ENCODE data around the gene GFM2.
A peak's percentile ranks its signal among the peaks of the same experiment; 100 is the strongest.
"Not testable (repeated sequence)": the region's sequence is repeated elsewhere in the genome, so short reads cannot be mapped to it uniquely, and the experiment has no call there.

GFM2 gene, protein sequence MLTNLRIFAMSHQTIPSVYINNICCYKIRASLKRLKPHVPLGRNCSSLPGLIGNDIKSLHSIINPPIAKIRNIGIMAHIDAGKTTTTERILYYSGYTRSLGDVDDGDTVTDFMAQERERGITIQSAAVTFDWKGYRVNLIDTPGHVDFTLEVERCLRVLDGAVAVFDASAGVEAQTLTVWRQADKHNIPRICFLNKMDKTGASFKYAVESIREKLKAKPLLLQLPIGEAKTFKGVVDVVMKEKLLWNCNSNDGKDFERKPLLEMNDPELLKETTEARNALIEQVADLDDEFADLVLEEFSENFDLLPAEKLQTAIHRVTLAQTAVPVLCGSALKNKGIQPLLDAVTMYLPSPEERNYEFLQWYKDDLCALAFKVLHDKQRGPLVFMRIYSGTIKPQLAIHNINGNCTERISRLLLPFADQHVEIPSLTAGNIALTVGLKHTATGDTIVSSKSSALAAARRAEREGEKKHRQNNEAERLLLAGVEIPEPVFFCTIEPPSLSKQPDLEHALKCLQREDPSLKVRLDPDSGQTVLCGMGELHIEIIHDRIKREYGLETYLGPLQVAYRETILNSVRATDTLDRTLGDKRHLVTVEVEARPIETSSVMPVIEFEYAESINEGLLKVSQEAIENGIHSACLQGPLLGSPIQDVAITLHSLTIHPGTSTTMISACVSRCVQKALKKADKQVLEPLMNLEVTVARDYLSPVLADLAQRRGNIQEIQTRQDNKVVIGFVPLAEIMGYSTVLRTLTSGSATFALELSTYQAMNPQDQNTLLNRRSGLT

DNA sequence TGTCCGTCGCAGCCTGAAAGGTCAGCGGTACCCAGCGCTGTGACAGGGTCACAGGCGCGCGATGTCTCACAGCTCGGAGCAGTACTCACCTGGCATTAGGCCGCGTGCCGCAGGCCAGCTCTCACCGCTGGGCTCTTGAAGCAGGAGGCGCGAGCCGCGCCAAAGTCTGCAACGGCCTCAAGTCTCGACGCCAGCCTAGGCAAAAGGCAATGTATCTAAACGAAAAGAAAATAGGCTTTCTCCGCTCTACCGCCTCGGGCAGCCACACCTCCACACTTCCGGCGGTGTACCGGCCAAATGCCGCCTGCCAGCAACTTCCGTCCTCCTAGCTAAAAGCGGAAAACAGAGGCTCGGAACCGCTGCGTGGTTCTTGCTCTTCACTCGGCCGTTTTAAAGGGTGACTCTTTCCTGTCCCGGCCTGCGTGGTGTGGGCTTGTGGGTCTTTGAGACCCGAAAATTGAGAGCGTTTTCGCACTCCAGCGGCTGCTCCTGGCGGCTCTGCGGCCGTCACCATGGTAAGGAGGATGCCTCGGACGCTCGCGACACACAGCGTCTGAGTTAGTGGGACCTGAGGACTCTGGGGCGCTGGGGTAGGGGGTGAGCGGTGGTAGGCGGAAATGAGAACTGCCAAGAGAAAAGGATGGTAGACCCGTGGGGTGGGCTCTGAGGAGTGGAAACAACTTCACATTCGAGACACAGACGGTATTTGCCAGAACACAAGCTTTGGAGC is at the start of gene GFM2, which contains the start of gene NSA2:
Gene GFM2, minus strand, starts transcription at position 269 of the 730 bp plus-strand sequence. CDS start 3,375 bp downstream, outside the sequence.
Gene NSA2, plus strand, starts transcription at position 401 of the 730 bp plus-strand sequence. Its CDS starts 112 bp downstream, at position 513.
- DNase-seq (ENCODE audit: low spot score): peak; percentile 87

DNA sequence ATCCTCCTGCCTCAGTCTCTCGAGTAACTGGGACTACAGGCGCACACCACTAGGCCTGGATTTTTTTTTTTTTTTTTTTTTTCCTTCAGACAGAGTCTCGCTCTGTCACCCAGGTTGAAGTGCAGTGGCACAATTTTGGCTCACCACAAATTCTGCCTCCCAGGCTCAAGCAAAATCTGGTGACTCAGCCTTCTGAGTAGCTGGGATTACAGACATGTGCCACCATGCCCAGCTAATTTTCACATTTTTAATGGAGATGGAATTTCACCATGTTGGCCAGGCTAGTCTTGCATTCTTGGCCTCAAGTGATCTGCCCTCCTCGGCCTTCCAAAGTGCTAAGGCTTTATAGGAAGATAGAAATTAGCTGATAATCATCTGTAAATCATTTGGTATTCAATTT is 44.0 kb upstream of the GFM2 start:
- DNase-seq (ENCODE audit: low spot score): no peak

GRCh38 chr5:74801941-74802340 is 35.0 kb upstream of the GFM2 start:
- DNase-seq (ENCODE audit: low spot score): no peak

DNA sequence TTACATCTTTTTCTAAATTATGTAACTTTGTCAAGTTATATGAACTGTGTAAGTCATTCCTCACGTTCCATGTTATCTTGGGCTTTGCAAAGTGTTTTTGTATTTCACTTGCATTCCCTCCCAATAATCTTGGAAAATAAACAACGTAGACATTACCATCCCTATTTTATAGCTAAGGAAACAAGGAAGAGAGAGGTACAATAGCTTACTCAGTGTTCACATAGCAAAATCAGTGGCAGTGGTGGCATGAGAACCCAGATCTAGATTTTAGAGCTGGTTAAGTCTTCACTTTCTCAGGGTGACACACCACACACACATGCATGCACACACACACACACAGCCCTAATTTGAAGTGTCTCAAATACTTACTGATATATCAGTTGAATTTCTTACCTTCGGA is 34.3 kb upstream of the GFM2 start:
- DNase-seq (ENCODE audit: low spot score): no peak

DNA sequence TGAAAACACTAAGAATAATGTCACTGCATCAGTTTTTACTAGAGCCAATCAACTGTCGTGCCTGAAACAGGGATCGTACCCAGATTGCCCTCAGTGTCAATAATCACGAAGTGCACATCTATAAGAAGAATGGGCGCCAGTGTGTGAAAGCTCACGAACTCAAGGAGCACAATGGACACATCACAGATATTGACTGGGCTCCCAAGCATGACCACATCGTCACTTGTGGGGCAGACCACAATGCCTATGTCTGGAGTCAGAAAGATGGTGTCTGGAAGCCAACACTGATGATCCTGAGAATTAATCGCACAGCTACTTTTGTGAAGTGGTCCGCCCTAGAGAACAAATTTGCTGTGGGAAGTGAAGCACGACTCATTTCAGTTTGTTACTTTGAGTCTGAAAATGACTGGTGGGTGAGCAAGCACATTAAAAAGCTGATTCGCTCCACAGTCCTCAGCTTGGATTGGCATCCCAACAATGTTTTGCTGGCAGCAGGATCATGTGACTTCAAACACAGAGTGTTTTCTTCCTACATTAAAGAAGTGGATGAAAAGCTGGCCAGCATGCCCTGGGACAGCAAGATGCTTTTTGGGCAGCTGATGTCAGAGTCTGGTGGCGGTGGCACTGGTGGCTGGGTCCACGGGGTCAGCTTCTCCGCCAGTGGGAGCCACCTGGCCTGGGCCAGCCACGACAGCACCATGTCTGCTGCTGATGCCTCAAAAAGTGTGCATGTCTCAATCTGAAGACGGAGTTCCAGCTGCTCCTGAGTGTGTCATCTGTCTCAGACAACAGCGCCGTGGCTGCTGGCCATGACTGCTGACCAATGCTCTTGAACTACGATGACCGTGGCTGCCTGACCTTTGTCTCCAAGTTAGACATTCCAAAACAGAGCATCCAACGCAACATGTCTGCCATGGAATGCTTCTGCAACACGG is 32.3 kb upstream of the GFM2 start:
- no peak for DNase-seq (ENCODE audit: low spot score)

GRCh38 chr5:74791669-74792068 is 24.8 kb upstream of the GFM2 start:
- DNase-seq (ENCODE audit: low spot score): not testable (repeated sequence)

DNA sequence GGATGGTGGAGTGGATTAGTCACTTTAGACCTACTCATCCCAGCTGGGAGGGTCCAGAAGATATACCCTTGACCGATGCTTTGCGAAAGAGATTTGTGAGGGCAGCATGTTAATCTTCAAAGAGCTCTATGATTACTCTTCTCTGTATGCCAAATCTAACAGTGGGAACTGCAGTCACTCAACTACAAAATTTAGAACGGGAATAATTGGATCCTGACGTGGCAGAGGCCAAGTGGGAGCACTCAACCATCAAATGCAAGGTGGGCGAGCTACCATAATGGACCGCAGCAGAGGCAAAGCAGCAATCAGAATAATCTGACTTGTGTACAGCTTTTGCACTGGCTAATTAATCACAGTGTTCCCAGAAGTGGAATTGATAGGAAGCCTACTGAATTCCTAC is 20.5 kb upstream of the GFM2 start:
- DNase-seq (ENCODE audit: low spot score): no peak

GRCh38 chr5:74786851-74787250 is 19.9 kb upstream of the GFM2 start:
- no peak for DNase-seq (ENCODE audit: low spot score)

DNA sequence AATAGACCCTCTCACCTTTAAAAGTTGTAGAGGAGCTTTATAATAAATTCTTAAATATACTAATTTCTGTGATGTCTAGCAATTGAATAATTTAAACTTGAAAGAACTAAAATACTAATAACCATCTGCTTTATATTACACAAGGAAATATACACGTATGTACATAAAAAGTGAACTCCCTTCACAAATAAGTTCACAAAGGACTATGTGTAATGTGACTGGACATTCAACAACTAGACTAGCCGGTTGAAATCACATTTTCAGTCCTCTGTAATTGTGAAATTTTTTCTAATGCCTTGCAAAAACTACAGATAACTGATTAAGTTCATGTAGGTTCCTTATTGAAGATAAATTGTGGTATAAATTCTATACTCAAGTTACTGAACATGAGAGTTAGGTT is 11.7 kb upstream of the GFM2 start:
- DNase-seq (ENCODE audit: low spot score): no peak

DNA sequence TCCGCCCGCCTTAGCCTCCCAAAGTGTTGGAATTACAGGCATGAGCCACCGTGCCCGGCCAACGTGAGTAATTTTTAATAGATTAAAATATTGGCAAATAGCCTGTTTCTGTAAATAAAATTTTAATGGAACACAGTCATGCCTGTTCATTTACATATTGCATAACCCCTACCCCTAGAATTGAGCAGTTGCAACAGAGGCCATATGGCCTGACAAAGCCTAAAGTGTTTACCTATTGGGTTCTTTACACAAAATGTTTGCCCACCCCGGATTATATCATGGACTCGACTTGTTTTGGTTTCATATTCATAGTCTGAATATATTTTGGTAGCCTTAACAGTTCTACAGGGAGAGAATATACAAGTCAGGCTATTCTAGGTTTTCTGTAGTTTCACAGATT is 5.4 kb upstream of the GFM2 start:
- no peak for DNase-seq (ENCODE audit: low spot score)

DNA sequence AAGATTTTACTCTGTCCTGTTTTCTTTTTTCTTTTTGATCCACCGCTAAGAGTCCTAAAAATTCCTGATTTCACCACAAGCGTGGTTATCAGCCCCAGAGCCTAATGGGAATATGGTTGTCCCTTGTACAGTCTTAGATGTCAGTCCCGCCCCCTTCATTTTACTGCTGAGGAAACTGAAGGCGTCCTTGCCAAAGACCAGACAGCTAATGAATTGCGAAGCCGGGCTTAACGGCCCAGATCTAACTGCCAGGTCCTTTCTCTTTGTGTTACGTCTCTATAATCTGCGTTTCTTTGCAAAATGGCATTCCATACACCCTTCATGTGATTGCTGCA is 629 bp upstream of the GFM2 start:
- no peak for DNase-seq (ENCODE audit: low spot score)

GRCh38 chr5:74766418-74766848 is 484 bp downstream of the GFM2 start:
- peak; percentile 36 for DNase-seq (ENCODE audit: low spot score)

- DNase-seq (ENCODE audit: low spot score): no peak
These were observed 988 bp downstream of the GFM2 start for GRCh38 chr5:74765929-74766328.

DNA sequence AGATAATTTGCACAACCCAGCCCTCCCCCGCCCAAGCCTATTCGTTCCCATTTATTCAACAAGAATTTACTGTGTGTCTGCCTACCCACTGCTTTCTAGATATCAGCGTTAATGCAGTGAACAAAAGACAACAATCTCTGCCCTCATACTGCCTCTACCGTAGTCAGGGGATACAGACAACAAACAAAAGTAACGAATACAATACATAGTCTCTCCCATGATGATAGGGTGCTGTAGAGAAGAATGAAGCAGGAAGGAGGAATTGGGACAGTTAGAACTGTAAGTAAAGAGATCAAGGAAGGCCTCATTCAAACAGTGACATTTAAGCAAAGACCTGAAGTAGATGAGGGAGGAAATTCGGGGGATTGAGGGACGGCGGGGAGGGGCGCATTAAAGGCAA is 1.7 kb downstream of the GFM2 start:
- no peak for DNase-seq (ENCODE audit: low spot score)

DNA sequence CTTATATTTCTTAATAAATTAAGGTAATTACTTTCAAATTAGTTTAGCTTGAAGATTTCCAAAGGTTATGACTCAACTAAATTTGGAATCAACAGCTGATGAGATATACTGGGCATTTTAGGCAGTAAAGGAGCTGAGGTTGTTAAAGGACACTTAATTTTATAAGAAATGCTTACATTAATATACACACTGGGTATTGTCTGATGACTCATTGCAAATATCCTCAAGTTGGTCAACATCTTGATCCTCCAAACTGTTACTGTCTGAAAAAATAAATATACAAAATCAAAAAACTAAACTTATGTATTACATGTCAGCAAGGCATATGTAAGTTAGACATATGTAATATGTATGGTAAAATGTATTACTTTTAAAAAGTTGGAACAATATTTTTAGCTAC is 3.4 kb downstream of the GFM2 start:
- no peak for DNase-seq (ENCODE audit: low spot score)

- peak; percentile 56 for DNase-seq (ENCODE audit: low spot score)
These were observed 4.3 kb downstream of the GFM2 start for GRCh38 chr5:74762599-74762998.

DNA sequence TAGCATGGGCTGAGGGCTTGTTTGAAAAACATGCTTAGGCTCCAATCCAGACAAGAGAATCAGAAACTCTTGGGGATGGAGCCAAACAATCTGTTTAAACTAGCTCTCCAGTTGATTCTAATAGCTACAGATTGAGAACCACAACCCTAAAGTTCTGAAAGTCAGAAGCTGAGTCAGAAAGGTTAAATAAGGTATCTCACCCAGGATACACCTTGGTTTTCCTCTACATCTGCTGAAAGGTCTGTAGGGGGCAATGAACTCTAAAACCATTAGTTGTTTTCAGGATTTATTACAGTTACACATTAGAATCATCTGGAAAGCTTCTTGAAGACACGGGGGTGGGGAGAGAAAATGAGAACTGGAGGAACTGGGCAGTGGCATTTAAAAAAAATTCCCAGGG is 5.7 kb downstream of the GFM2 start:
- DNase-seq (ENCODE audit: low spot score): no peak

GRCh38 chr5:74748742-74749141 is 18.2 kb downstream of the GFM2 start:
- DNase-seq (ENCODE audit: low spot score): not testable (repeated sequence)

GRCh38 chr5:74738406-74738805 is 28.5 kb downstream of the GFM2 start:
- DNase-seq (ENCODE audit: low spot score): no peak

GRCh38 chr5:74736759-74737158 is 30.2 kb downstream of the GFM2 start:
- DNase-seq (ENCODE audit: low spot score): no peak

GRCh38 chr5:74725331-74725730 is 41.6 kb downstream of the GFM2 start:
- DNase-seq (ENCODE audit: low spot score): no peak

DNA sequence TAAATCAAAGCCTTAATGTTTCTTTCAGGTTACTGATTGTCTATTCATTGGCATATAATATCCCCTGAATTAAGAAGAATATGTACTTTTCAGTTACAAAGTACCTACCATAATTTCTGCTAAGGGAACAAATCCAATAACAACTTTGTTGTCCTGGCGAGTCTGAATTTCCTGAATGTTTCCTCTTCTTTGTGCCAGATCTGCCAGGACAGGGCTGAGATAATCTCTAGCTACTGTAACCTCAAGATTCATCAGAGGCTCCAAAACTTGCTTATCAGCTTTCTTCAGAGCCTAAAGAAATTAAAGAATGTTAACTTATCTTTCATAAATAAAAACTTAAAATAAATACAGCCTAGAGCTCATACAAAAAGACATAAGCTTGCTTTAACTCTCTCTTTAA is 44.6 kb downstream of the GFM2 start:
- no peak for DNase-seq (ENCODE audit: low spot score)

Data from kidney capillary endothelial cell (primary cell).